Measurements from ENCODE around the gene PARP3.

DNA sequence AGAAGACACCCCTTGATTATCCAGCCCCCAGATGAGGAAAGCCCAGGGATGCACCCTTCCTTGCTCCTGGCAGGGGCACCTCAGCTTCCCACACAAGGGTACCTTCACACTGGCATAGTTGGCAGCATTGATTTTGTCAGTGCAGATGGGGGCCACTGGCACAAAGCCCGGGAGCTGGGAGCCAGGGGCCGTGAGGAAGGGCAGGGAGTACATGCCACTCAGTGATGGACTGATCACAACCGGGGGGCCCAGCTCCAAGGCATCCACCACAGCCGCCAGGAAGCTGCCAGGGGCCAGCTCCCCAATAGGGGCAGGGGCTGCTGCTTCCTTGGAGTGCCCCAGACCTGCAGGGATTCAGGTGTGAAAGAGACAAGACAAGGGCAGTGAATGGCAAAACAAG is 27.7 kb downstream of the PARP3 start:
- TF ChIP-seq EP300 (IDR thresholded peaks at IDR 0.05) = no peak
- TF ChIP-seq SREBF2 (IDR thresholded peaks at IDR 0.05) = no peak
- TF ChIP-seq, protein P1, sequence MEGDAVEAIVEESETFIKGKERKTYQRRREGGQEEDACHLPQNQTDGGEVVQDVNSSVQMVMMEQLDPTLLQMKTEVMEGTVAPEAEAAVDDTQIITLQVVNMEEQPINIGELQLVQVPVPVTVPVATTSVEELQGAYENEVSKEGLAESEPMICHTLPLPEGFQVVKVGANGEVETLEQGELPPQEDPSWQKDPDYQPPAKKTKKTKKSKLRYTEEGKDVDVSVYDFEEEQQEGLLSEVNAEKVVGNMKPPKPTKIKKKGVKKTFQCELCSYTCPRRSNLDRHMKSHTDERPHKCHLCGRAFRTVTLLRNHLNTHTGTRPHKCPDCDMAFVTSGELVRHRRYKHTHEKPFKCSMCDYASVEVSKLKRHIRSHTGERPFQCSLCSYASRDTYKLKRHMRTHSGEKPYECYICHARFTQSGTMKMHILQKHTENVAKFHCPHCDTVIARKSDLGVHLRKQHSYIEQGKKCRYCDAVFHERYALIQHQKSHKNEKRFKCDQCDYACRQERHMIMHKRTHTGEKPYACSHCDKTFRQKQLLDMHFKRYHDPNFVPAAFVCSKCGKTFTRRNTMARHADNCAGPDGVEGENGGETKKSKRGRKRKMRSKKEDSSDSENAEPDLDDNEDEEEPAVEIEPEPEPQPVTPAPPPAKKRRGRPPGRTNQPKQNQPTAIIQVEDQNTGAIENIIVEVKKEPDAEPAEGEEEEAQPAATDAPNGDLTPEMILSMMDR (IDR thresholded peaks at IDR 0.05) = no peak
- no peak for TF ChIP-seq SMC3 (IDR thresholded peaks at IDR 0.05)
- TF ChIP-seq MAFK (IDR thresholded peaks at IDR 0.05; ENCODE audit: partially characterized antibody) = no peak
- no peak for TF ChIP-seq POLR2A (IDR thresholded peaks at IDR 0.05; ENCODE audit: low read length)
- TF ChIP-seq, protein P2, sequence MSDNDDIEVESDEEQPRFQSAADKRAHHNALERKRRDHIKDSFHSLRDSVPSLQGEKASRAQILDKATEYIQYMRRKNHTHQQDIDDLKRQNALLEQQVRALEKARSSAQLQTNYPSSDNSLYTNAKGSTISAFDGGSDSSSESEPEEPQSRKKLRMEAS (IDR thresholded peaks at IDR 0.05) = no peak

All from A549 (cell line).